Activated CD4-positive, alpha-beta T cell treated with anti-CD3 and anti-CD28 coated beads, Interleukin-2, amount 10 ng/mL, durations not matched to agents 7 days and 5 days (primary cell): ENCODE measurements around the gene SFXN3. TPM values are rescaled to one million over a fixed set of nuclear protein-coding genes. Genes with fewer than 3 reads are reported as not detected.

ENCODE experiments used
- CTCF ChIA-PET: fragments of 350-600 bp; sonication (Branson Sonifier 250); formaldehyde crosslinking; loops from one replicate; lab custom pipeline; 2021; ENCODE audit warnings: antibody characterized with exemption; lab: Charles Lee
- POLR2A ChIA-PET: fragments of 350-600 bp; sonication (Branson Sonifier 250); formaldehyde crosslinking; loops from one replicate; lab custom pipeline; 2021; ENCODE audit warnings: antibody characterized with exemption; lab: Charles Lee
- DNase-seq: peaks from one replicate; pipeline ENCODE4 v3.0.0-alpha.2; 2020
- H3K27ac Mint-ChIP-seq: one replicate; pipeline ENCODE4 v1.8.0; 2021; ENCODE audit warnings: mild to moderate bottlenecking, moderate library complexity, mixed read lengths
- H3K27me3 Mint-ChIP-seq: one replicate; pipeline ENCODE4 v1.8.0; 2021; ENCODE audit warnings: mixed read lengths
- H3K36me3 Mint-ChIP-seq: one replicate; pipeline ENCODE4 v1.8.0; 2021; ENCODE audit warnings: low read depth, mixed read lengths
- H3K4me1 Mint-ChIP-seq: one replicate; pipeline ENCODE4 v1.8.0; 2021; ENCODE audit warnings: mixed read lengths
- H3K4me3 Mint-ChIP-seq: one replicate; pipeline ENCODE4 v1.8.0; 2021; ENCODE audit warnings: mild to moderate bottlenecking, moderate library complexity, mixed read lengths
- H3K9me3 Mint-ChIP-seq: one replicate; pipeline ENCODE4 v1.8.0; 2021; ENCODE audit warnings: mixed read lengths
- total RNA-seq, 2 experiments: library from RNA; stranded (reverse); gene quantifications; one replicate each; pipeline ENCODE4 v1.2.3, GENCODE V29; 2021

SFXN3 gene
- total RNA-seq: 10 to 100 TPM; 39.5 to 43.5 TPM

GRCh38 chr10:101031128-101031795 lies at the start of gene SFXN3, which contains the start of gene PDZD7:
TSS of gene SFXN3 (plus strand) at chr10:101031234. CDS start at chr10:101034695, 3,461 bp downstream.
TSS of gene PDZD7 (minus strand) at chr10:101031129. CDS start at chr10:101030219, 910 bp downstream.
- POLR2A ChIA-PET: interaction anchor here (0.5 kb wide), 1 partner anchor 49 kb away, joined by 3 read pairs; no protein-coding TSS in a partner anchor
- no peaks in the 10 kb centered on the region for H3K9me3 Mint-ChIP-seq

GRCh38 chr10:100982916-100983830 lies 47.9 kb upstream of the SFXN3 start:
- no peak overlapping the region for H3K27ac Mint-ChIP-seq
- H3K4me1 Mint-ChIP-seq: peaks cover 29% of the 10 kb centered on the region
- H3K9me3 Mint-ChIP-seq: no peaks in the 10 kb centered on the region
- H3K36me3 Mint-ChIP-seq: peaks cover 6% of the 10 kb centered on the region
- DNase-seq: no peak
- no peaks in the 10 kb centered on the region for H3K27me3 Mint-ChIP-seq
- ChIA-PET POLR2A (interaction anchor here (0.7 kb wide), 1 partner anchor 48 kb away, joined by 3 read pairs; the partner anchor contains the start of genes PDZD7 and SFXN3), CTCF (interaction anchor here (2.1 kb wide), 1 partner anchor 14 kb away, joined by 6 read pairs; no protein-coding TSS in a partner anchor)
- H3K4me3 Mint-ChIP-seq: no peak overlapping the region

More at GRCh38 chr10:101031128-101031795, at the start of gene SFXN3, which contains the start of gene PDZD7:
- CTCF ChIA-PET: interaction anchor here (0.7 to 8.0 kb wide), 12 partner anchors 8 to 468 kb away, joined by 3 to 104 read pairs (median 5); partner anchors contain the start of gene KAZALD1
- peak within 1 kb of the TSS; percentile 76 for H3K4me3 Mint-ChIP-seq
- peak; percentile 96 for DNase-seq
- H3K27ac Mint-ChIP-seq: peak within 1 kb of the TSS; percentile 88
- peaks cover 17% of the 10 kb centered on the region for H3K4me1 Mint-ChIP-seq
- peaks cover 9% of the 10 kb centered on the region for H3K36me3 Mint-ChIP-seq
- H3K27me3 Mint-ChIP-seq: peaks cover 12% of the 10 kb centered on the region

- H3K4me1 Mint-ChIP-seq: peaks cover 36% of the 10 kb centered on the region
- peaks cover 7% of the 10 kb centered on the region for H3K36me3 Mint-ChIP-seq
- POLR2A ChIA-PET: no interaction called here
- H3K4me3 Mint-ChIP-seq: no peak overlapping the region
- H3K27me3 Mint-ChIP-seq: no peaks in the 10 kb centered on the region
- CTCF ChIA-PET: interaction anchor here (1.0 to 2.1 kb wide), 3 partner anchors 13 to 56 kb away, joined by 3 to 6 read pairs (median 4); no protein-coding TSS in a partner anchor
- no peak for DNase-seq
- no peaks in the 10 kb centered on the region for H3K9me3 Mint-ChIP-seq
- no peak overlapping the region for H3K27ac Mint-ChIP-seq
Observed at GRCh38 chr10:100983868-100984671, 47.0 kb upstream of the SFXN3 start.

GRCh38 chr10:100984672-100985177 lies 46.3 kb upstream of the SFXN3 start:
- DNase-seq: no peak
- peaks cover 9% of the 10 kb centered on the region for H3K36me3 Mint-ChIP-seq
- H3K9me3 Mint-ChIP-seq: no peaks in the 10 kb centered on the region
- H3K27me3 Mint-ChIP-seq: no peaks in the 10 kb centered on the region
- no peak overlapping the region for H3K27ac Mint-ChIP-seq
- no peak overlapping the region for H3K4me3 Mint-ChIP-seq
- ChIA-PET CTCF (interaction anchor here (1.0 to 1.1 kb wide), 2 partner anchors 13 to 56 kb away, joined by 3 to 4 read pairs; no protein-coding TSS in a partner anchor), POLR2A (no interaction called here)
- H3K4me1 Mint-ChIP-seq: peaks cover 37% of the 10 kb centered on the region

- Mint-ChIP-seq H3K4me3 (no peak overlapping the region), H3K9me3 (no peaks in the 10 kb centered on the region), H3K36me3 (peaks cover 10% of the 10 kb centered on the region), H3K4me1 (peaks cover 38% of the 10 kb centered on the region), H3K27ac (no peak overlapping the region), H3K27me3 (no peaks in the 10 kb centered on the region)
- ChIA-PET POLR2A (no interaction called here), CTCF (interaction anchor here (0.9 to 1.1 kb wide), 3 partner anchors 13 to 55 kb away, joined by 3 to 4 read pairs (median 3); partner anchors contain the start of gene LZTS2)
- no peak for DNase-seq
Observed at GRCh38 chr10:100985336-100985735, 45.7 kb upstream of the SFXN3 start.

GRCh38 chr10:100986623-100986951 lies 44.4 kb upstream of the SFXN3 start:
- Mint-ChIP-seq H3K27me3 (no peaks in the 10 kb centered on the region), H3K9me3 (no peaks in the 10 kb centered on the region), H3K4me3 (peak overlapping the region; percentile 89), H3K4me1 (peaks cover 42% of the 10 kb centered on the region), H3K36me3 (peaks cover 22% of the 10 kb centered on the region), H3K27ac (no peak overlapping the region)
- ChIA-PET POLR2A (no interaction called here), CTCF (interaction anchor here (1.1 to 1.3 kb wide), 2 partner anchors 16 to 28 kb away, joined by 3 to 6 read pairs; no protein-coding TSS in a partner anchor)
- DNase-seq: no peak

- Mint-ChIP-seq H3K36me3 (peaks cover 22% of the 10 kb centered on the region), H3K4me1 (peaks cover 42% of the 10 kb centered on the region), H3K27me3 (no peaks in the 10 kb centered on the region), H3K4me3 (peak within 1 kb of the TSS; percentile 89), H3K27ac (peak within 1 kb of the TSS; percentile 83), H3K9me3 (no peaks in the 10 kb centered on the region)
- DNase-seq: peak; percentile 90
- ChIA-PET POLR2A (no interaction called here), CTCF (interaction anchor here (0.6 to 1.3 kb wide), 3 partner anchors 16 to 32 kb away, joined by 3 to 6 read pairs (median 5); no protein-coding TSS in a partner anchor)
Observed at GRCh38 chr10:100986952-100987684, 43.9 kb upstream of the SFXN3 start, which contains the start of the genes MRPL43 and TWNK. TSS of gene MRPL43 (minus strand) at chr10:100987497. CDS start at chr10:100987443, 54 bp downstream. TSS of gene TWNK (plus strand) at chr10:100987543. CDS start at chr10:100988211, 668 bp downstream.

GRCh38 chr10:100987685-100988049 lies 43.4 kb upstream of the SFXN3 start:
- no peak for DNase-seq
- POLR2A ChIA-PET: no interaction called here
- H3K4me1 Mint-ChIP-seq: peaks cover 42% of the 10 kb centered on the region
- peak overlapping the region; percentile 83 for H3K27ac Mint-ChIP-seq
- H3K36me3 Mint-ChIP-seq: peaks cover 23% of the 10 kb centered on the region
- peak overlapping the region; percentile 89 for H3K4me3 Mint-ChIP-seq
- no peaks in the 10 kb centered on the region for H3K27me3 Mint-ChIP-seq
- CTCF ChIA-PET: interaction anchor here (0.6 to 1.9 kb wide), 4 partner anchors 10 to 33 kb away, joined by 3 to 14 read pairs (median 6); no protein-coding TSS in a partner anchor
- H3K9me3 Mint-ChIP-seq: no peaks in the 10 kb centered on the region

- Mint-ChIP-seq H3K4me1 (peaks cover 42% of the 10 kb centered on the region), H3K36me3 (peaks cover 23% of the 10 kb centered on the region), H3K27ac (peak overlapping the region; percentile 83), H3K27me3 (no peaks in the 10 kb centered on the region), H3K9me3 (no peaks in the 10 kb centered on the region), H3K4me3 (peak overlapping the region; percentile 89)
- ChIA-PET POLR2A (no interaction called here), CTCF (interaction anchor here (1.6 to 1.9 kb wide), 2 partner anchors 9 to 21 kb away, joined by 3 to 14 read pairs; no protein-coding TSS in a partner anchor)
- DNase-seq: no peak
Observed at GRCh38 chr10:100988166-100988565, 42.9 kb upstream of the SFXN3 start.

- ChIA-PET POLR2A (no interaction called here), CTCF (interaction anchor here (1.6 to 1.9 kb wide), 2 partner anchors 8 to 22 kb away, joined by 3 to 14 read pairs; no protein-coding TSS in a partner anchor)
- no peak for DNase-seq
- no peak overlapping the region for H3K4me3 Mint-ChIP-seq
- no peaks in the 10 kb centered on the region for H3K27me3 Mint-ChIP-seq
- H3K4me1 Mint-ChIP-seq: peaks cover 42% of the 10 kb centered on the region
- no peaks in the 10 kb centered on the region for H3K9me3 Mint-ChIP-seq
- peaks cover 23% of the 10 kb centered on the region for H3K36me3 Mint-ChIP-seq
- no peak overlapping the region for H3K27ac Mint-ChIP-seq
Observed at GRCh38 chr10:100989088-100989487, 41.9 kb upstream of the SFXN3 start.
